ENCODE measurements around the gene TECPR2.

The TECPR2 gene

GRCh38 chr14:102472791-102473150, 110.0 kb downstream of the TECPR2 start:
- H3K4me3 ChIP-seq (replicated peaks; ENCODE audit: low read depth, low read length) = no peak overlapping the region
- no peak for DNase-seq (ENCODE audit: extremely low read depth, low read depth)
- no peak for TF ChIP-seq CTCF (IDR thresholded peaks at IDR 0.05; ENCODE audit: low read depth, low read length, missing control alignments)

GRCh38 chr14:102473559-102473958, 110.8 kb downstream of the TECPR2 start:
- no peak overlapping the region for H3K4me3 ChIP-seq (replicated peaks; ENCODE audit: low read depth, low read length)
- TF ChIP-seq CTCF (IDR thresholded peaks at IDR 0.05; ENCODE audit: low read depth, low read length, missing control alignments) = no peak
- no peak for DNase-seq (ENCODE audit: extremely low read depth, low read depth)

- TF ChIP-seq CTCF (IDR thresholded peaks at IDR 0.05; ENCODE audit: low read depth, low read length, missing control alignments) = no peak
- DNase-seq (ENCODE audit: extremely low read depth, low read depth) = no peak
- no peak overlapping the region for H3K4me3 ChIP-seq (replicated peaks; ENCODE audit: low read depth, low read length)
Measured at GRCh38 chr14:102474934-102475333, 112.2 kb downstream of the TECPR2 start.

- no peak for DNase-seq (ENCODE audit: extremely low read depth, low read depth)
- TF ChIP-seq CTCF (IDR thresholded peaks at IDR 0.05; ENCODE audit: low read depth, low read length, missing control alignments) = no peak
- H3K4me3 ChIP-seq (replicated peaks; ENCODE audit: low read depth, low read length) = no peak overlapping the region
Measured at GRCh38 chr14:102479107-102479506, 116.4 kb downstream of the TECPR2 start.

GRCh38 chr14:102479777-102480176, 117.0 kb downstream of the TECPR2 start:
- no peak overlapping the region for H3K4me3 ChIP-seq (replicated peaks; ENCODE audit: low read depth, low read length)
- TF ChIP-seq CTCF (IDR thresholded peaks at IDR 0.05; ENCODE audit: low read depth, low read length, missing control alignments) = no peak
- DNase-seq (ENCODE audit: extremely low read depth, low read depth) = no peak

GRCh38 chr14:102481371-102481770, 118.6 kb downstream of the TECPR2 start:
- H3K4me3 ChIP-seq (replicated peaks; ENCODE audit: low read depth, low read length) = no peak overlapping the region
- no peak for TF ChIP-seq CTCF (IDR thresholded peaks at IDR 0.05; ENCODE audit: low read depth, low read length, missing control alignments)
- no peak for DNase-seq (ENCODE audit: extremely low read depth, low read depth)

GRCh38 chr14:102481791-102482238, 119.1 kb downstream of the TECPR2 start:
- H3K4me3 ChIP-seq (replicated peaks; ENCODE audit: low read depth, low read length) = no peak overlapping the region
- no peak for TF ChIP-seq CTCF (IDR thresholded peaks at IDR 0.05; ENCODE audit: low read depth, low read length, missing control alignments)
- DNase-seq (ENCODE audit: extremely low read depth, low read depth) = no peak

Data from HFF-Myc (cell line).